Measurements from ENCODE around the gene INTS2. TPM values are rescaled to one million over a fixed set of nuclear protein-coding genes. Genes with fewer than 3 reads are reported as not detected.

The INTS2 gene
- total RNA-seq, 1 experiment from 2014 or later, result 11.8 TPM

GRCh38 chr17:61833536-61834193 is 94.1 kb downstream of the INTS2 start:
- TF ChIP-seq, protein P1, sequence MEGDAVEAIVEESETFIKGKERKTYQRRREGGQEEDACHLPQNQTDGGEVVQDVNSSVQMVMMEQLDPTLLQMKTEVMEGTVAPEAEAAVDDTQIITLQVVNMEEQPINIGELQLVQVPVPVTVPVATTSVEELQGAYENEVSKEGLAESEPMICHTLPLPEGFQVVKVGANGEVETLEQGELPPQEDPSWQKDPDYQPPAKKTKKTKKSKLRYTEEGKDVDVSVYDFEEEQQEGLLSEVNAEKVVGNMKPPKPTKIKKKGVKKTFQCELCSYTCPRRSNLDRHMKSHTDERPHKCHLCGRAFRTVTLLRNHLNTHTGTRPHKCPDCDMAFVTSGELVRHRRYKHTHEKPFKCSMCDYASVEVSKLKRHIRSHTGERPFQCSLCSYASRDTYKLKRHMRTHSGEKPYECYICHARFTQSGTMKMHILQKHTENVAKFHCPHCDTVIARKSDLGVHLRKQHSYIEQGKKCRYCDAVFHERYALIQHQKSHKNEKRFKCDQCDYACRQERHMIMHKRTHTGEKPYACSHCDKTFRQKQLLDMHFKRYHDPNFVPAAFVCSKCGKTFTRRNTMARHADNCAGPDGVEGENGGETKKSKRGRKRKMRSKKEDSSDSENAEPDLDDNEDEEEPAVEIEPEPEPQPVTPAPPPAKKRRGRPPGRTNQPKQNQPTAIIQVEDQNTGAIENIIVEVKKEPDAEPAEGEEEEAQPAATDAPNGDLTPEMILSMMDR (IDR thresholded peaks at IDR 0.05; ENCODE audit: unreplicated experiment), result no peak
- H3K27me3 Mint-ChIP-seq (ENCODE audit: insufficient read depth, unreplicated experiment), result no peaks in the 10 kb centered on the region
- H3K4me3 Mint-ChIP-seq (ENCODE audit: unreplicated experiment), result no peak overlapping the region
- peak; percentile 84 for DNase-seq (ENCODE audit: unreplicated experiment)
- H3K9me3 Mint-ChIP-seq (ENCODE audit: unreplicated experiment), result no peaks in the 10 kb centered on the region
- H3K4me1 Mint-ChIP-seq (ENCODE audit: insufficient read depth, unreplicated experiment), result no peaks in the 10 kb centered on the region
- ChIA-PET POLR2A (interaction anchor here (0.6 to 2.0 kb wide), 10 partner anchors 9 to 518 kb away, joined by 3 to 5 read pairs (median 4); partner anchors contain the start of gene BRIP1), CTCF (interaction anchor here (0.6 to 1.8 kb wide), 9 partner anchors 9 to 421 kb away, joined by 3 to 18 read pairs (median 3); no protein-coding TSS in a partner anchor)
- peak overlapping the region; percentile 21 for H3K27ac Mint-ChIP-seq (ENCODE audit: low read depth, unreplicated experiment)
- intact Hi-C loops (cut with micrococcal nuclease), result no loop called here
- BruUV-seq (replicated peaks), result no TSS peak
- H3K36me3 Mint-ChIP-seq (ENCODE audit: insufficient read depth, unreplicated experiment), result no peaks in the 10 kb centered on the region

DNA sequence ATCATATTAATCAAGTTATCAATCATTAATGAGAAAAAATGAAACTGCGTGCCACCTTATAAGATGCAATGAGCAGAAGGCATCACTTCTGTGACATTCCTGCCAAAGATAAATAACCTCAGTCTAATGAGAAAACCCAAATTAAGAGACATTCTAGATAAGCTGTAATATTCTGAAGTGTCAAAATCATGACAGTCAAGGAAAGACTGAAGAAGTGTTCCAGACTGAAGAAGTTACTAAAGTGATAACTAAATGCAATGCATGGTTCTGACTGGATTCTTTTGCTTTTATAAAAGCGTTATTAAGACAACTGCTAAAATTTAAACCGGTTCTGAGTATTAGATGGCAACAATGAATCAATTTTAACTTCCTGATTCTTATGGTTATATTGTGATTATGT is 95.3 kb downstream of the INTS2 start:
- Mint-ChIP-seq H3K4me3 (ENCODE audit: unreplicated experiment) (no peak overlapping the region), H3K27me3 (ENCODE audit: insufficient read depth, unreplicated experiment) (no peaks in the 10 kb centered on the region), H3K27ac (ENCODE audit: low read depth, unreplicated experiment) (peak overlapping the region; percentile 21), H3K36me3 (ENCODE audit: insufficient read depth, unreplicated experiment) (peaks cover 7% of the 10 kb centered on the region), H3K9me3 (ENCODE audit: unreplicated experiment) (no peaks in the 10 kb centered on the region), H3K4me1 (ENCODE audit: insufficient read depth, unreplicated experiment) (no peaks in the 10 kb centered on the region)
- CTCF ChIA-PET, result interaction anchor here (1.6 kb wide), 1 partner anchor 420 kb away, joined by 5 read pairs; no protein-coding TSS in a partner anchor
- DNase-seq (ENCODE audit: unreplicated experiment), result no peak
- POLR2A ChIA-PET, result interaction anchor here (1.5 kb wide), 1 partner anchor 11 kb away, joined by 4 read pairs; no protein-coding TSS in a partner anchor
- intact Hi-C loops (cut with micrococcal nuclease), result no loop called here
- TF ChIP-seq, protein P1 (IDR thresholded peaks at IDR 0.05; ENCODE audit: unreplicated experiment), result no peak
- no TSS peak for BruUV-seq (replicated peaks)

DNA sequence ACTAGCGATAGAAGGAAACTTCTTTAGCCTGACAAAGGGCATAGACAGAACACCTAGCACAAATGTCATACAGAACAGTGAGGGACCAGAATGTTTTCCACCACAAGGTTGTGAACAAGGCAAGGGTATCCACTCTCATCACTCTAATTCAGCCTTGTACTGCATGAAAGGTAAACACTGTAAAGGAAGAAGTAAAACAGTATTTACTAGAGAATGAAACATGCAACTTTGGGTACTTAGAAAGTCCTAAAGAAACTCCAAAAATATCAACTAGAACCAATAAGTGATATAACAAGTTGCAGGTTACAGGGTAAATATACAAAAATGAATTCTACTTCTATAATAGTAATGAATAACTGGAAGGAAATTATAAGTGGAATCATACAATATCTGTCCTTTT is 96.7 kb downstream of the INTS2 start:
- DNase-seq (ENCODE audit: unreplicated experiment), result no peak
- TF ChIP-seq, protein P1 (IDR thresholded peaks at IDR 0.05; ENCODE audit: unreplicated experiment), result no peak
- Mint-ChIP-seq H3K9me3 (ENCODE audit: unreplicated experiment) (no peaks in the 10 kb centered on the region), H3K4me1 (ENCODE audit: insufficient read depth, unreplicated experiment) (no peaks in the 10 kb centered on the region), H3K36me3 (ENCODE audit: insufficient read depth, unreplicated experiment) (peaks cover 7% of the 10 kb centered on the region), H3K4me3 (ENCODE audit: unreplicated experiment) (no peak overlapping the region), H3K27me3 (ENCODE audit: insufficient read depth, unreplicated experiment) (no peaks in the 10 kb centered on the region), H3K27ac (ENCODE audit: low read depth, unreplicated experiment) (no peak overlapping the region)
- no TSS peak for BruUV-seq (replicated peaks)
- ChIA-PET POLR2A (no interaction called here), CTCF (no interaction called here)
- intact Hi-C loops (cut with micrococcal nuclease), result no loop called here

DNA sequence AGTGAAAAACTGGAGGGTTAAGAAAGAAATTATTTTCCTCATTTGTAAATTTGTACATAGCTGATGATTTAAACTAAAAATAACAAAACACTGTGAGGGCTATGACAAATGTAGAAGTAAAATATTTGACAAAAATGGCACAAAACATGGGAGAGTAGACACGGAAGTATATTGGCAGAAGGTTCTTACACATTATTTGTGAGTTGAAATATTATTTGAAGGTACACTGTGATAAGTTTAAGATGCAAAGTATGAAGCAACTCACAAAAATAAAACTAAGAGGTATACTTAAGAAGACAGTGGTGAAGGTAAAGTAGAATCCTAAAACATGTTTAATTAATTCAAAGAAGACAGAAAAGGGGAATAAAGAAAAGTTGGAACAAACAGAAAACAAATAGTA is 99.1 kb downstream of the INTS2 start:
- ChIA-PET CTCF (no interaction called here), POLR2A (interaction anchor here (0.7 to 1.3 kb wide), 3 partner anchors 16 to 1229 kb away, joined by 3 to 5 read pairs (median 3); partner anchors contain the start of gene PPM1D)
- intact Hi-C loops (cut with micrococcal nuclease), result no loop called here
- H3K4me3 Mint-ChIP-seq (ENCODE audit: unreplicated experiment), result no peak overlapping the region
- H3K27ac Mint-ChIP-seq (ENCODE audit: low read depth, unreplicated experiment), result no peak overlapping the region
- H3K4me1 Mint-ChIP-seq (ENCODE audit: insufficient read depth, unreplicated experiment), result no peaks in the 10 kb centered on the region
- TF ChIP-seq, protein P1 (IDR thresholded peaks at IDR 0.05; ENCODE audit: unreplicated experiment), result no peak
- no TSS peak for BruUV-seq (replicated peaks)
- DNase-seq (ENCODE audit: unreplicated experiment), result no peak
- no peaks in the 10 kb centered on the region for H3K9me3 Mint-ChIP-seq (ENCODE audit: unreplicated experiment)
- no peaks in the 10 kb centered on the region for H3K27me3 Mint-ChIP-seq (ENCODE audit: insufficient read depth, unreplicated experiment)
- H3K36me3 Mint-ChIP-seq (ENCODE audit: insufficient read depth, unreplicated experiment), result peaks cover 7% of the 10 kb centered on the region
